Small intestine (tissue), 7 donors: ENCODE measurements around the gene ENPP3. TPM values are rescaled to one million over a fixed set of nuclear protein-coding genes. Genes with fewer than 3 reads are reported as not detected.
A peak's percentile ranks its signal among the peaks of the same experiment; 100 is the strongest.

Experiments
- DNase-seq, 2 donors: peaks; one replicate each; pipeline versions ENCODE4 v3.0.0 to v3.0.0-alpha.2; 2013
- FAIRE-seq: peaks from 2 replicates; lab custom pipeline; 2012; peaks lifted over from hg19 to GRCh38; lab: Jason Lieb, UNC
- H3K27ac ChIP-seq, 3 donors: one replicate each; pipeline ENCODE4 v1.5.1; 2013; ENCODE audit warnings: low read length in 2 of 3, mild to moderate bottlenecking in 2 of 3, control low read depth in 1 of 3, inconsistent platforms in 1 of 3, low read depth in 1 of 3, moderate library complexity in 1 of 3
- H3K27me3 ChIP-seq, 3 donors: one replicate each; pipeline ENCODE4 v1.6.1; 2013; ENCODE audit warnings: low read length in 3 of 3, inconsistent platforms in 1 of 3; ENCODE audit not compliant: control insufficient read depth in 3 of 3, insufficient read depth in 3 of 3
- H3K36me3 ChIP-seq, 3 donors: one replicate each; pipeline ENCODE4 v1.6.1; 2013; ENCODE audit warnings: low read length in 3 of 3, inconsistent platforms in 1 of 3, low read depth in 1 of 3, mild to moderate bottlenecking in 1 of 3, moderate library complexity in 1 of 3; ENCODE audit not compliant: control insufficient read depth in 3 of 3, insufficient read depth in 2 of 3
- H3K4me1 ChIP-seq, 3 donors: one replicate each; pipeline ENCODE4 v1.6.1; 2013; ENCODE audit warnings: low read length in 2 of 3, inconsistent platforms in 1 of 3, low read depth in 1 of 3, mild to moderate bottlenecking in 1 of 3, moderate library complexity in 1 of 3; ENCODE audit not compliant: control insufficient read depth in 3 of 3, insufficient read depth in 2 of 3
- H3K4me3 ChIP-seq, 3 donors: one replicate each; pipeline ENCODE4 v1.5.1; 2013; ENCODE audit warnings: low read length in 3 of 3, control low read depth in 1 of 3, inconsistent platforms in 1 of 3, low read depth in 1 of 3, mild to moderate bottlenecking in 1 of 3, moderate library complexity in 1 of 3
- H3K9me3 ChIP-seq, 2 donors: one replicate each; pipeline ENCODE4 v1.6.1; 2013; ENCODE audit warnings: low read depth in 1 of 2, low read length in 1 of 2; ENCODE audit not compliant: control insufficient read depth in 2 of 2, insufficient read depth in 1 of 2
- WGBS, 3 donors: extraction: QIAGEN DNeasy Blood & Tissue Kit; methylation state at CpG; one replicate each; pipeline ENCODE4 v1.1.7; 2013; 5-methylcytosine and 5-hydroxymethylcytosine counted together
- polyA plus RNA-seq, 4 donors: library from polyadenylated mRNA; stranded (reverse) in 3 of 4; unstranded in 1 of 4; fragments of 200-250 nt in 3 of 4; fragments of 120-200 nt in 1 of 4; gene quantifications; one replicate each; pipeline versions ENCODE4 v1.2.1 to v1.2.3, GENCODE V29; 2013
- donor health status: healthy with polysubstance abuse.
- donor health status: control.
- donor health status: control.
- donor health status: Bipolar disorder and iron deficiency.
- donor health status: healthy.

ENPP3 gene
- polyA plus RNA-seq, 4 donors, result 0.57 to 53.0 (median 7.2) TPM

DNA sequence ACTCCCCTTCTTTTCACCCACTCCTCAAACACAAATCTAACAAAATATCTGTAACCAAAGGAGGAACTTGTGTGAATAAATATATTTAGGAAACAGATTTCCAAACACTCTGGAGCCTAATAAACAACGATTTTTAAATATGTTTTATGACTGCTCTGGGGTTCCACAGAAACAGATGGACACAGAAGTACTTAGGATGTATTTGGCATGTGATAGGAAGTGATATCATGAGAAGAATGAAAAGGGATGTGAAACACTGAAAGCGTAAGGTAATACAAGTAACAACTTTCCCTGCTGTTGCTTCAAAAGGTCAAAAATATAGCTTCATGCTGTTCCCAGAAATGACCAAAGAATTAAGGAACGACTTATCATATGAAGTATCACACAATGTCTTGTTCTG, 144.6 kb downstream of the ENPP3 start:
- Histone ChIP-seq H3K4me1 (peaks cover 0 to 14% (median 0%) of the 10 kb centered on the region in 3 donors), H3K4me3 (no peak overlapping the region), H3K27ac (no peak overlapping the region), H3K9me3 (no peaks in the 10 kb centered on the region), H3K36me3 (no peaks in the 10 kb centered on the region), H3K27me3 (no peaks in the 10 kb centered on the region)
- FAIRE-seq (no peak), DNase-seq (no peak)
- 73 to 84% (median 75%) methylated on average over 3 of the region's 3 CpGs for WGBS, 3 donors

GRCh38 chr6:131782764-131783163, 145.7 kb downstream of the ENPP3 start:
- Histone ChIP-seq H3K36me3 (no peaks in the 10 kb centered on the region), H3K27me3 (no peaks in the 10 kb centered on the region), H3K27ac (no peak overlapping the region), H3K4me1 (peaks cover 0 to 8% (median 0%) of the 10 kb centered on the region in 3 donors), H3K9me3 (no peaks in the 10 kb centered on the region), H3K4me3 (no peak overlapping the region)
- WGBS, 3 donors, result 53 to 81% (median 67%) methylated on average over 1 of the region's 1 CpG
- FAIRE-seq (no peak), DNase-seq (peak; percentile 52 to 60)

DNA sequence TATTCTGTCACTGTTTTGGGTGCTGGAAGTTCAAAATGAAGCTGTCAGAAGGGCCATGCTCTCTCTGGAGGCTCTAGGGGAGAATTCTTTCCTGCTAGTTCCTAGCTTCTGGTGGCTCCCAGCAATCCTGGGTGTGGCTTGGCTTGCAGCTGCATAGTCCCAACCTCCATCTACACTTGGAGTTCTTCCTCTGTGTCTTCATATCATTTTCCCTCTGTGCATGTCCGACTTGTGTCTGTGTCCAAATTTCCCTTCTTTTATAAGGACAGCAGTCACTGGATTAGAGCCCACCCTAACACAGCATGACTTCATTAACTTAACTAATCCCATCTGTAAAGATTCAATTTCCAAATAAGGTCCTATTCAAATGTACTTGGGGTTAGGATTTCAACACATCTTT, 147.5 kb downstream of the ENPP3 start:
- H3K9me3 ChIP-seq, result no peaks in the 10 kb centered on the region
- H3K4me1 ChIP-seq, result no peaks in the 10 kb centered on the region
- FAIRE-seq (no peak), DNase-seq (no peak)
- H3K27ac ChIP-seq, result no peak overlapping the region
- H3K4me3 ChIP-seq, result no peak overlapping the region
- WGBS, 3 donors, result 69 to 89% (median 80%) methylated on average over 1 of the region's 1 CpG
- no peaks in the 10 kb centered on the region for H3K36me3 ChIP-seq
- H3K27me3 ChIP-seq, result no peaks in the 10 kb centered on the region

DNA sequence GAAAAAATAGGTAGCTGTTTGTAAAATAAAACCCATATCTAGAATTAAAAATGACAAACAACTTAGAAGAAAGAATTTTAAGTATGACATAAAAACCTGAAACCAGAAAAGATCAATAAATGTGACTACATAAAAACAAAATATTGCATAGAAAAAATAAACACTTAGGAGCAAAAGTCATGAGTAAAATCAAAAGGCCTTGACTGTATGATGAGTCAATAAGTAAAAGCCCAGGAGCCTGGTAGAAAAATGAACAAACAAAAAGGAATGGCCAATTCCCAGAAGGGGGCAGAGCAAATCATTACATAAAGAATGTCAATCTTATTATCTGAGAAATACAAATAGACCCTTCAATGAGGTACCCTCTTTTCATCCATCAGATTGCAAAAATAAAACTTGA, 150.0 kb downstream of the ENPP3 start:
- DNase-seq, result no peak
- H3K4me1 ChIP-seq, result no peaks in the 10 kb centered on the region
- no peak for FAIRE-seq
- H3K36me3 ChIP-seq, result no peaks in the 10 kb centered on the region
- H3K4me3 ChIP-seq, result no peak overlapping the region
- no peak overlapping the region for H3K27ac ChIP-seq
- H3K27me3 ChIP-seq, result no peaks in the 10 kb centered on the region
- H3K9me3 ChIP-seq, result no peaks in the 10 kb centered on the region

DNA sequence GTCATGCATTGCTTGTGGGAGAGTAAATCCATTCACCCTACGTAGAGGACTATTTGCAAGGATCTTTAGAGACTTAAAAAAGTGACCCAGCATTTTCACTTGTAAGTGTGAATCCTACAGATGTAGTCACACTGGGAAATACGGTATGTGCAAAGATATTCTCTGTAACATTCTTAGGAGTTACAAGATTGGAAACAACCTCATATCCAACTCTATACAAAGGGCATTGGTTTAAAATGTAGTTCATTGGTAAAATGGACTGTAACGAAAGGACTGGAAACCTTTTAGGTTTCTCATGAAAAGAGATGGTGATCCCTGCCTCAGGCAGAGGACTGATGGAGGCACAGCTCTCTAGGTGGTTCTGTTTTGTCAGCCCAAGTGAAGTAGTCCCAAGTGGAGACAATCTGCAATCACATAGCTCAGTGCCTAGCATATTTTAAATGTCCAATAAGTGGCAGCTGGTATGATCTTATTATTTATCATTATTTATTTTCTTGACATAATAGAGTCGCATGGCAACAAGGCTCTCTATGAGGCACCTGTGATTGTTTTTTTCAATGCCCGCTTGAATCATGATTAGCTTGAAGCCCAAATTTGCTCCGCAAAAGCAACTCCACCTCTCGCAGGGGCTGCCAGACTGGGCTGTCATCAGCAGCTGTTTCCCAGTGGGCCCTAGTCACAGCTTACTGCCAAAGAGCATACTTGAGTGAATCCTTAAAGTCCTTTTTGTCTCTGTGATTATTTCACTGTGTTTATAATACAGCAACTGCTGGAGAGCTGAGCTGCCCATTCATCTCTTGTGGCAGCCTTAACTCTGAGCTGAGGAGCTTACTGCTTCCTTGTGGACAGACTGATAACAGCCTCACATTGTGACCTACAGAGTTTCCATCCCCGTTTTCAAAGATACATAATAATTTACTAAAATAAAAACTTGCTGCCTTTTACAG, 150.9 kb downstream of the ENPP3 start:
- H3K27ac ChIP-seq, result no peak overlapping the region
- FAIRE-seq (no peak), DNase-seq (no peak)
- no peaks in the 10 kb centered on the region for H3K27me3 ChIP-seq
- 62 to 71% (median 66%) methylated on average over 8 of the region's 8 CpGs for WGBS, 3 donors
- H3K9me3 ChIP-seq, result no peaks in the 10 kb centered on the region
- no peaks in the 10 kb centered on the region for H3K36me3 ChIP-seq
- no peaks in the 10 kb centered on the region for H3K4me1 ChIP-seq
- no peak overlapping the region for H3K4me3 ChIP-seq

DNA sequence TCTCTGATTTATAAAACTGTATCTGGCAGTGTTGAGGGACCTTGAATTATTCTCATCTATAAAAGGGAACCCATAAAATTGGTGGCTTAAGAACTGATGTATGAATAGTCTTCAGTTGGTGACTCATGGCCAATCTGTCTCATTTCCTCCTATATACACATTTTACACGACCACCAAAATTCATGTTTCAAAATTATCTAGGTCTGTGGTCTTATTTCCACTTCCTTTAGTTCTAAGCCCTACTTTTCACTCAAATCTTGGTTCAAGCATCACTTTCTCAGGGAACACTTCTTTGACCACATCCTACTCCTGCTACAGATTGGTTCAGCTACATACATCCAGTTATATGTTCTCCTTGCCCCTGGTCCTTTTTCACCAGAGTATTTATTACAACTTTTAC, 152.1 kb downstream of the ENPP3 start:
- 7 to 20% (median 16%) methylated on average over 1 of the region's 1 CpG for WGBS, 3 donors

DNA sequence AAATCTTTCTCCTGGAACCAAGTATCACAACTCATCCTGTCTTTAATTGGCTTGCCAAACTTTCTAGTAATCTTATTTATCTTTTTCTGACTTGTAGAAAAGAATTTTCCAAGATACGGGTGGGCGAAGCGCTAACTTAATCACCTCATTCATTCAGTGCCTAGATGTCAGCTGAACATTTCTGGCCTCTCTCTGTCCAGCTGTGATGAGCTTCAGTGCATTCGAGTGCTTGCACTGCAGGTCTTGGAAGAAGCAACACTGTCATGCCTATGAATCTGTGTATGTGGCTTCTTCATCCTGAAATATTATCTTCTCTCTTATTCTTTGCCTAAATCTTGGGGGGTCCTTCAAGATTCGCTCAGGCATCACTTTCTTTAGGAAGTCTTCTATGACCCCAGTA, 154.4 kb downstream of the ENPP3 start:
- FAIRE-seq, result no peak
- H3K36me3 ChIP-seq, result no peaks in the 10 kb centered on the region
- H3K27me3 ChIP-seq, result no peaks in the 10 kb centered on the region
- H3K4me1 ChIP-seq, result no peaks in the 10 kb centered on the region
- no peaks in the 10 kb centered on the region for H3K9me3 ChIP-seq
- WGBS, 3 donors, result 72 to 90% (median 75%) methylated on average over 5 of the region's 5 CpGs
- no peak overlapping the region for H3K27ac ChIP-seq
- DNase-seq, result no peak
- H3K4me3 ChIP-seq, result no peak overlapping the region

More for the DNA sequence above, 152.1 kb downstream of the ENPP3 start:
- no peak for DNase-seq
- Histone ChIP-seq H3K27me3 (no peaks in the 10 kb centered on the region), H3K36me3 (no peaks in the 10 kb centered on the region), H3K27ac (no peak overlapping the region), H3K4me1 (no peaks in the 10 kb centered on the region), H3K9me3 (no peaks in the 10 kb centered on the region), H3K4me3 (no peak overlapping the region)
- no peak for FAIRE-seq

DNA sequence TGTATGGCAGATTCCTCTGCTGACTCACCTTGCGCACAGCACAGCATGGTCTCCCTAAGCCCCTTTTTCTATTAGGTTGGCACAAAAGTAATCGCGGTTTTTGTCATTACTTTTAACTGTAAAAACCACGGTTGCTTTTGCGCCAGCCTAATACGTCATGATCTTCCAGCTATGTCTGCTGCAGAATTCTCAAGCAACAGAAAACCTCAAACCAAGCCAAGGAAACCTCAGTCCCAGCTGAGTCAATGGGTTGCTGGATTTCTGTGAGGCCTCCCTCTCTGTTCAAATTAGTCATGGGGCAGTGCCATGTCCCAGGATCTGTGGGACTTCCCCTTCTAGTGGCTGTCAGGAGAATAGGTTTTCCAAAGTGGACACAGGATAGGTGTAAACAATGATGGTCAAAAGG, 155.0 kb downstream of the ENPP3 start:
- Histone ChIP-seq H3K27me3 (no peaks in the 10 kb centered on the region), H3K4me3 (no peak overlapping the region), H3K9me3 (no peaks in the 10 kb centered on the region), H3K27ac (no peak overlapping the region), H3K4me1 (no peaks in the 10 kb centered on the region), H3K36me3 (no peaks in the 10 kb centered on the region)
- WGBS, 3 donors, result 87 to 90% (median 88%) methylated on average over 6 of the region's 6 CpGs
- FAIRE-seq, result no peak
- no peak for DNase-seq
